ENCODE measurements around the gene CNKSR3.

DNA sequence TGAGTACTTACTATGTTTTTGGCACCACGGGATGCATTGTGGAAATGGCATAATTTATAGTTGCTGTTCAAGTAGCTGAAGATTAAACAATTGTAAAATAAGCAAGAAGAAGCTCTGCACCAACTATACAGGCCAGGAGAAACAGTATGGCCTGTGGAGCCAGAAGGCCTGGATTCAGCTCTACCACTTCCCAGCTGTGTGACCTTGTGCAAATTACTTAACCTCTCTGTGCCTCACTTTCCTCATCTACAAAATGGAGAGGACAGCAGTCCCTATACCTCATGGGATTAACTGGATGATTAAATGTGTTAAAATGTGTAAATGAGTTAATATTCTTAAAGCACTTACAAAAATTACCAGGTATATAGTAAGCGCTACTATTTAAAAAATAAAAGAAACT, 49.1 kb downstream of the CNKSR3 start:
- TF ChIP-seq EZH2phosphoT487 (IDR thresholded peaks at IDR 0.05; ENCODE audit: low read depth, severe bottlenecking, unreplicated experiment): no peak
- TF ChIP-seq, protein P1, sequence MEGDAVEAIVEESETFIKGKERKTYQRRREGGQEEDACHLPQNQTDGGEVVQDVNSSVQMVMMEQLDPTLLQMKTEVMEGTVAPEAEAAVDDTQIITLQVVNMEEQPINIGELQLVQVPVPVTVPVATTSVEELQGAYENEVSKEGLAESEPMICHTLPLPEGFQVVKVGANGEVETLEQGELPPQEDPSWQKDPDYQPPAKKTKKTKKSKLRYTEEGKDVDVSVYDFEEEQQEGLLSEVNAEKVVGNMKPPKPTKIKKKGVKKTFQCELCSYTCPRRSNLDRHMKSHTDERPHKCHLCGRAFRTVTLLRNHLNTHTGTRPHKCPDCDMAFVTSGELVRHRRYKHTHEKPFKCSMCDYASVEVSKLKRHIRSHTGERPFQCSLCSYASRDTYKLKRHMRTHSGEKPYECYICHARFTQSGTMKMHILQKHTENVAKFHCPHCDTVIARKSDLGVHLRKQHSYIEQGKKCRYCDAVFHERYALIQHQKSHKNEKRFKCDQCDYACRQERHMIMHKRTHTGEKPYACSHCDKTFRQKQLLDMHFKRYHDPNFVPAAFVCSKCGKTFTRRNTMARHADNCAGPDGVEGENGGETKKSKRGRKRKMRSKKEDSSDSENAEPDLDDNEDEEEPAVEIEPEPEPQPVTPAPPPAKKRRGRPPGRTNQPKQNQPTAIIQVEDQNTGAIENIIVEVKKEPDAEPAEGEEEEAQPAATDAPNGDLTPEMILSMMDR (IDR thresholded peaks at IDR 0.05; ENCODE audit: poor library complexity): no peak
- no peak for TF ChIP-seq EZH2 (IDR thresholded peaks at IDR 0.05; ENCODE audit: borderline replicate concordance)

Measured in hepatocyte (in vitro differentiated cells).